Measurements from ENCODE around the gene PPM1A.
A peak's percentile ranks its signal among the peaks of the same experiment; 100 is the strongest.

Gene PPM1A

DNA sequence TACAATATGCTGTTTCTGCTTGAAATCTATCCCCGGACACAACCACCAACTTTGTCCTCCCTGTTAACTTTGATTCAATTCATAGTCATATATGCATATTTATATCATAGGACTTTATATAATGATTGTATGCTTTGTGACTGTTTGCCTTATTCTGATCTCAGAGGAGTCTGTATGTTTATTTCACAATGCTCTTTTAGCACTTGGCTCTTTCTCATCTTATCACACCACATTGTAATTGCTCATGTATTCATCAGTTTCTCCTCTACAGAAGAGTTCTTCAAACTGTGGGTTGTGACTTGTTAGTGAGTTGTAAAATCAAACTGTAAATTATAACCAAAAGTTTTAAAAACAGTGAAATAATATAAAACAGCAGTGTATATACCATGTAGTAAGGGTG lies 21.7 kb upstream of the PPM1A start:
- no peak for DNase-seq

DNA sequence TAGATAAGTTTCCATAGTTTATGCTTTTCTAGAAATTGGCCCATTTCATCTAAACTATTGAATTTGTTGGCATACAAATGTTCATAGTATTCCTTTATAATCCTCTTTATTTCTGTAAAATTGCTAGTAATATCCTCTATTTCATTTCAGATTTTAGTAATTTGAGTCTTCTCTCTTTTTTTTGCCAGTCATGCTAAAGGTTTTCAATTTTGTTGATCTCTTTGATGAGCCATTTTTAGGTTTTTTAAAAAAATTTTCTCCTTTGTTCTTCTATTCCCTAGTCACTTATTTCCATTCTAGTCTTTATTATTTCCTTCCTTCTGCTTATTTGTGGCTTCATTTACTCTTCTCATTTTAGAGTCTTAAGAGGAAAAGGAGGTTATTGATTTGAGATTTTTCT lies 19.4 kb upstream of the PPM1A start:
- DNase-seq, result no peak

DNA sequence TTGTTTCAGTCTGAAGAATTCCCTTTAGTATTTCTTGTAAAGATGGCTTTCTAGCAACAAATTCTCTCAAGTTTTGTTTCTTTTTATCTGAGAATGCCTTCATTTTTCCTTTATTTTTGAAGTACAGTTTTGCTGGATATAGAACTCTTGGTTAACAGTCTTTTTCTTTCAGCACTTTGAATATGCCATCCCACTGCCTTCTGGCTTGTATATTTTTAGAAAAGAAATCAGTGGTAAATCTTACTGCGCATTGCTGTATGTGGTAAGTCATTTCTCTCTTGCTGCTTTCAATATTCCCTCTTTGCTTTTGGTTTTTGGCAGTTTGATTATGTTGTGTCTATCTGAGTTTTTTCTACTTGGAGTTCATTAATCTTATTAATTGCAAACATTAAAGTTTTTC lies 16.8 kb upstream of the PPM1A start:
- no peak for DNase-seq

DNA sequence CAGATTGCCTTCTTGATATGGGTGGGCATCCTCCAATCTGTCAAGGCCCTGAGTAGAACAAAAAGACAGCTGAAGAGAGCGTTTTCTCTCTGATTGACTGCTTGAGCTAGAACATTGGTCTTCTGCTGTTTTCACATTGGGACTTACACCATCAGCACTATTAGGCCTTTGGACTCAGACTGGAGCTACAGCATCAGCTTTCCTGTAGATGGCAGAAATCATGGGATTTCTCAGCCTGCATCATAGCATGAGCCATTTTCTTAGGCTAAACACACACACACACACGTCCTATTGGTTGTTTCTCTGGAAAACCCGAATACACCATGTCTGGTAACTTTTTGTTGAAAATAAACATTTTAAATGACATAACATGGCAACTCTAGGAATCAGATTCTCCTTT lies 15.8 kb upstream of the PPM1A start:
- no peak for DNase-seq

DNA sequence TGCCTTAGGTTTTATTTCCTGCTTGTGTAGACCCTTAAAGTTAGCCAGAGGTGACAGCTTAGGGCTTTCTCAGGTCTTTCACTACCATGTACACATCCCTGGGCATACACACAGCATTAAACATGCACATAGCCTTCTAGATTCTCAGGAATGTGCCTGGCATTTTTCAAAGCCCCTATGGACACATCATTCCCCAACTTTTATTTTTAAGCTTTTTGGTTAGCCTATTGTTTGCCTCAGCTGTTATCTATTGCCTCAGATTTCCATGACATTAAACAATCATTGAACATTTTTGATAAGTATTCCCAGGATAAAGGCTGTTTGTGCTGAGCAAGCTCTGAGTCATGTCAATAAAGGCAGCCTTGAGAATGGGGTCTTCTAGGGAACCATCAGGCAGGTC lies 15.1 kb upstream of the PPM1A start:
- DNase-seq, result no peak

DNA sequence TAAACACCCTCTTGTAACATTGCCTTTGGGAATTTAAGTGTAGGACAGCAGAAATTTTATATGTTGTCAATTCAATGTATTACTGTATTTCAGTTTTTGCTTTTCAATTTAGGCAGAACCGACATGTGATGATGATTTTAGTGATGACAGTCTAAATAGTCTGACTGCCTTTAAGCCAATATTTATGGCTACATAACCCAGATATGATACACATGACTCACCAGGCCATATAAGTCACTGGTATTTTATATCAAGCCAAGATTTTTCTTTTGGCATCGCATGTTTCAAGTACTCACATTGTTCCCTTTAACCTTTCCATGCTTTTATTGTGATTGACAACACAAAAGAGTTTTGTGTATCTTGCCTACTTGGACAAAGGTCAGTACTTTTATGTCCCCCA lies 13.6 kb upstream of the PPM1A start:
- no peak for DNase-seq

DNA sequence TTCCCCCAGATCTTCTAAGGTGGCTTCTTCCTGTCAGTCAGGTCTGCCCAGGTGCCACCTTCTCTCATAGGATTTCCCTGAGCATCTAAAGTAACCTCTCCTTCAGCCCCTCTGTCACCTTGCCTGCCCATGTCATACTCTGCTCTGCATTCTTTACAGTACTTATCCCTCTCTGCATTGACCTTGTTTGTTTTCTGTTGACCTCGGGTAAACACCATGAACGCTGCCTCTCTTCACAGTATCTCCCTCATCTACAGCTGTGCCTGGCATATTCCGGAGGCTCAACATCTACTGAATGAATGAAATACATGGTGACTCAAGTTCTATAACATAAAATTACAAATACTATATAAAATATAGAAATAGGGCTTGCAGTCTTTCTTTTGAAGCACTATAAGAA lies 10.1 kb upstream of the PPM1A start:
- no peak for DNase-seq

DNA sequence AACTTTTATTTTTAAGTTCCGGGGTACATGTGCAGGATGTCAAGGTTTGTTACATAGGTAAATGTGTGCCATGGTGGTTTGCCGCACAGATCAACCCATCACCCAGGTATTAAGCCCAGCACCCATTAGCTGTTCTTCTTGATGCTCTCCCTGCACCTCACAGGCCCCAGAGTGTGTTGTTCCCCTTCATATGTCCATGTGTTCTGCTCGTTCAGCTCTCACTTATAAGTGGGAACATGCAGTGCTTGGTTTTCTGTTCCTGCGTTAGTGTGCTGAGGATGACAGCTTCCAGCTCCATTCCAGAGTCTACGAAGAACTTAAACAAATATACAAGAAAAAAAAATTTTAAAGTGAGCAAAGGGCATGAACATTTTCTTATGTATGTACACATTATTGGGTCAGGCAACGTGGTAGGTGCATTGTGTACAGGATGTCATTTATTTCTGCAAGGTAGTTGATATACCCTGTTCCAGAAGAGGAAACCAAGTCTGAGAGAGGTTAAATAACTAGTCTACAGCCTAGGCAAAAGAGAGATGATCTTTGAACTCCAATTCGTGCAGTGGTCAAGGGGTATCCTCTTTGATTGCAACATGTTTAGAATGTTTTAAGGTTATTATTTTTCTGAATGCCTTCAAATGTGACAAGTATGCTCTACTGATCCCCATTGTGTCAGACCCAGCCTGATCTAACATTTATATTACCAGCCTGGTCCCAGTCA lies 8.7 kb upstream of the PPM1A start:
- no peak for DNase-seq

DNA sequence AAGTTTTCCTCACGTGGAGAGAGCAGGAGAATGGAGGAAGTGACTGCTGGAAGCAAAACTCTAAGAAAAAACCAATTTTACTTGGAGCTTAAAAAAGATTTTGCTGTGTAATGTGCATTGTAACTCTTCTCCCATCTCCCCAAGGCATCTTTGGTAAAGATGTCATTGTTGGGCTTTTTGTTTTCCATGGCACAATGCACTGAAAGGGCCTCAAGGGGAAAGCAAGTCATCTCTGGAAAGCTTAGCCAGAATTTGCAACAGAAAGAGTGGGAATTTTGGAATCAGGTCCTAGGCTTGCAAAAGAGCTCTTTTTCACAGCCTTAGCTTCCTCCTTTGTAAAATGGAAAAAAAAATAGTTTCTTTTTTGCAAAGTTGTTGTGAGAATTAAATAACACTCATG lies 7.9 kb upstream of the PPM1A start:
- DNase-seq, result no peak

DNA sequence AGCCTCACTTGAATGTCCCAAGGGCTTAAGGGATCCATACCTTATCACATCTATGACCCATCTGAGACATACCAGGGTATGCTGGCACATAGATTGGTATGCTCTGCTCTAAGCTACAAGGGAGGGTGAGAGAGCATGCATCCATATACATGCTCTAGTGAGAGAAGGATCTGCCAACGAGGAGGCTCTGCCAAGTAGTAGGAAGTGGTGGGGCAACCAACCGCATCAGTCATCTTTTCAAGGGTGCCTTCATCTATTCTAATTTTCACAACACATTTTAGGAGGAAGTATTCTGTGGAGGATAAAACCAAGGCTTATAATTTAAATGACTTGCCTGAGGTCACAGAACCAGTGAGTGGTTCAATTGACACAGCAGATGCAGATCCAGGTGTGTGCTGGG lies 6.6 kb upstream of the PPM1A start:
- peak in 1 of 2 experiments; percentile 7 for DNase-seq

DNA sequence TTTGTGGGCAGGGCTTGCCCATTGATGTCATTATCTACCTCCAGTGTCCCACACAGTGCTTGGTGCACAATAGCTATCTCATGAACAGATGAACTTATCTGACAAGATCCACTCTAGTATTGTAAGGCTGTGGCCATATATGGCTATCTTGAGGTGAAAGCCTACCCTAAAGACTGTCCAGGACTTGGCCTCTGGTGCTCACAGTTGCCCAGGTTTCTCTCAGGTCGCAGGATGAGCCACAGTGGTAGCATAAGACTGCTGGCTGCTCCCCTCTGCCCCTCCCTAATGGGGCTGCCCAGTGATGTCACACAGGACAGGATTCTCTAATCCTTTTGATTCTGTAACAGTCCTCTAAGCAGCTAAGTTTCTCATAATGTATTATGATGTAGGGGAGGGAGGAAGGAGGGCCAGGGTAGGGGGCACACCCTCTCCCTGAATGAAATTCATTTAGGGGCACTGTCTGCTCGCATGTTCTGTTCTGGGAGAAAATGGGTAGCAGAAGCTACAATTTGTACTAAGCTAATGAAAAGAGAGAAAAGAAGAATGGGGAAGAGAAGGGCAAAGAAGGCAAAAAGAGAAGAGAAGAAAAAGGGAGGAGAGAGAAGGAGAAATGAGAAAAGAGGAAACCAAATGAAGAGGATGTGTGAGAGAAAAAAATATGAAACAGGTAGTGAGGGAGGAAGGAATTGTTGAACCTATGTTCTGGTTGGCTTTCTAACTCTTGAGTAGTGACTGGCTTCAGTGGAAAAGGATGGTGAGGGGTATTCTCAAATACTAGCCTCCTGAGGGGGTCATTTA lies 3.4 kb upstream of the PPM1A start:
- DNase-seq, result no peak

DNA sequence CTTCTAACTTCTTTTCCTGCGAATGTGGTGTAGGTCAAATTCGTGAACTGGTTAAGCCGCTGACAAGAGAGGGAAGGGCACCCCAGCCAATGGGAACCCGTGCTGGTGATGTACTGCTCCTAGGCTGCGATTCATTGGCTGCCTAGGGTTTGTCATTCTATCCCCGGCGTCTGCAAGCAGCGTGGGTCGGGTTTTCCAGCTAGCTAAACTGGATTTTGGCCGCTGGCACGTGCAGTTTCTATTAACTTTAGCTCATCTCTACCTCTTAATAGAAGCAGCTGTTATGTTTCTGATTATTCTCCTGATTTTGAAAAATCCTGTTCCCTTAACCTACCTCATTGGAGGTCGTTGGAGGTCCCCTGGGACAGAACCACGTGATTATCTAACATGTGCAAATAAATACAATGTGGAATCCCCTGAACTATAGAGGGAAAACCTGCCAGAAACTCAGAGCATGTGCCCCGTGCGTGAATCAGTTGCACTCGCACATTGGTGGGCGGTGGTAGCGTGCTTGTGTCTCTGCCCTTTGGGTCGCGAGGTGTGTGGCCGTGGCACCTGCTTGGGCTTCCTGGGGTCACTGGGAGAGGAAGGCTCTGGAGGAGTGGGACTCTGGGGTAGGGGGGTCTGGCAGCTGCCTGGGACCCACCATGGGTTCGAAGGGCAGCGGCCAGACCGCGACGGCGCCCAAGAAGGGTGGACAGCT lies 876 bp upstream of the PPM1A start:
- DNase-seq, result peak; percentile 97

DNA sequence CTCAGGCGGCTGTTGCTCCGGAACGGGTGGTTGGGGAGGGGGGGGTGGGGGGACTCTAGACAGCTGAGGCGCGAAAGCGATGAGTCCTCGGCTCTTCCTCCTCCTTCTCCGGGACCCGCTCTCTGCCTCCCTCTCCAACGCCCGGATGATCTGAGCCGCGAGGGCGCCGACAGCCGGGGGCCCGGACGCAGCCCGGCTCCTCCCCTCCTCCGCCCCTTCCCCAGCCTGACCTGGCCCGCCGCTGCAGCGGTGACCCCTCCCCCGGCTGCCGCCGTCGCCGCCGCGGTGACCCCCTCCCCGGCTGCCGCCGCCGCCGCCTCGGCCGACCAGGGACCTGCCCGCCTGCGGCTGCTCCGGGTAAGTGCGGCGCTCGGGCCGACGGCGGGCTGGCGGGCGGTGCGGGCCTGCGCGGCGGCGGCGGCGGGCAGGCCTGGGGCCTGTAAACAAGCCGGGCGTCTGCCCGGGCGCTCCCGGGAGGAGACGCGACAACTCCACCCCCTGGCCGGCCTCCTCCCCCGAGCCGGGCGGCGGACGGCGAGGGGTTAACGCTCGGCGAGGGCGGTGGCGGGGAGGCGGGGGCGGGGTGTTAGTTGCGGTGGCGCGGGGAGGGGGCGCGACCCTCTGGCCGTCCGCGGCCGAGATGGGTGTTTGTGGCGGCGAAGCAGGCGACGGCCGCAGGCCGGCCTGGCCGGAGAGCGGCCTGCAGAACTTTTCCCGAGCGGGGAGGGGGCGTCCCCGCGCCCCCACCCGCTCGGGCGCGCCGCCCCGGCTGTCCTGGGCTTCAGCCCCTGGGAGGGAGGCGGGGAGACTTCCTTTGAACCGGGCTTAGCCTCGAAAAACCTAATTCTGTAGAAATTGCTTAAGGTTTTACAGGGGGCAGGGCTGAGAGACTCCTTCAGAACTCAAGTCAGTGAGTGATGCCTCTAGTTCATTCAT lies 568 bp downstream of the PPM1A start:
- DNase-seq, result peak; percentile 35 to 59

DNA sequence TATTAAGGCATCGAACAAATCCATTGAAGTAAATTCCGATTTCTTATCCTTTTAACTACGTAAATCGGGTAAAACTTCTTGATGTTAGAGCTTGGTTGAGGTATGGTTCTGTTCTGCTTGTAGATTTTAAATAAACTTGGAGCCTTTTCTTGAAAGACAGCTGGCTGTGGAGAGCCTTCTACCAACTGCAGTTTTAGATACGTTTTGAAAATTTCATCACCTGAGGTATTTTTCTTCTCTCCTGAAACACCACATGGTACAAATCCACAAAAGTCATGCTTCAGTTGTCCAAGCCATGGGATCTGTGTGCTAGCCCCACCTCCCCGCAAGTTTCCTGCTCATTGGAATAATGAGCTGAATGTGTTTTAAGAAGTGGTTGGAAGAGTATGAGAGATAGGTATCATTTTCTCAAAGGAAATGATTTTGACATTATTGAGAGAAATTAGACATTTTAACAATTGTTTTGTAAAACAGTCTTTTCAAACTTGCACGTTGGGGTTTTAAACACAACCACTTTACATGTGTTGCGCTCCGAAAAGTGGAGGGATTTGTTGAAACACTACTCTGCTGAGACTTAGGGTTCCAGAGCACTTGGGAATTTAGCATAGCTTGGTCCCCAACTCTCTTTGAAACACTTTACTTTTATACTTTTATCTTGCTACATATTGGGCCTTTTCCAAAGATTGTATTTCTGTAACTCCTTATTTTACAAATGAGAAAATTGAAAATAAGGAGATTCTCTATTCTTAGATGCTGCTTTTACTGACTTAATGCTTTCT lies 1.4 kb downstream of the PPM1A start:
- no peak for DNase-seq

DNA sequence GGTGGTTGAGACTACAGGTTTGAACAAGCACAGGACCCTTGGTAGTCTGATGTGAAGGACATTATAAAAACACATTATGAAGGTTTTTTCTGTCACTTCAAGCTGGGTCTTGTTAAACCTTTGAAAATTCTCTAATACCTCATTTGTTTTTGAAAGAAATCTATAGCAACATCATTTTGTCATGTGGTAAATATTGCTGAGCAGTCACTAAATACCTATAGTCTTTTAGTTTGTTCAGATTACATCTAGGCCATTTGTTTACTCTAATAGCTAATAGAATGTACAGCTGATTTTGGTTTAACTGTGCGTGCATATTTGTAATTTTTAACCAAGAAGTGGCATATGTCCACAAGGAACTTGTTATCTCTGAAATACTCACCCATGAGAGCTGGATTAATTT lies 2.9 kb downstream of the PPM1A start:
- no peak for DNase-seq

DNA sequence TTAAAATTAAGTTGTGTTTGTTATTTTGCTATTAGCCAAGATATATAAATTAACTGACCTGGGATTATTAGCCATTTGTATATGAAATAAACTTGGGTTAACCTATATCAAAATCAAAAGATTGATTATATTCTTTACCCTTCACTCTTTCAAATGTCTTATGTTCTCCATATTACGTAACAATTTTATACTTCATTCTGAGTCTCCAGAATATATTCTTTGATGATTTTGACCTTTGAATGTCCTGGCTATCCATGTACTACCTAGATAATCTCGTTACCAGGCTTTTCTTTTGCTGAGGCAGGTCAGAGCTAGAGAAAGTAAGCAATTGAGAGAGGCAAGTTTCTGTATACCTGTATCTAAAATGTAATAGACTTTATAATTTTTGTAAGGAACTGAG lies 3.6 kb downstream of the PPM1A start:
- DNase-seq, result no peak

DNA sequence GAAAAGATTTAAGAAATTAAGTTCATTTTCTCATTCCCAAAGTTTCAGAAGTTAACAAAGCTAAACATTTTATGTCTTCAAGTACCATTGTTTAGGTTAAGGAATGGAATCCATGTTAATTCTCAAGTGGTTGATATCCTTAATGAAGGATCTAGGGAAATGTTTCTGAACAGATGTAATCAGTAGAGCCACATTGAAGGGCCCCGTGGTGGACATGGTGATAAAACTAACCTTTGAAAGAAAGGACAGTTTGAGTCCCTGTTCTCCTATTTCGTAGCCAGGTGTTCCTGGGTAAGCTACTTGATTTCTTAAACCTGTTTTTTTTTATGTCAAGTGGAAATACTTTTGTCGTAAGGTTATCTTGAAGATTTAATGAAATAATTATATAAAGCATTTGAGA lies 4.6 kb downstream of the PPM1A start:
- DNase-seq, result no peak

DNA sequence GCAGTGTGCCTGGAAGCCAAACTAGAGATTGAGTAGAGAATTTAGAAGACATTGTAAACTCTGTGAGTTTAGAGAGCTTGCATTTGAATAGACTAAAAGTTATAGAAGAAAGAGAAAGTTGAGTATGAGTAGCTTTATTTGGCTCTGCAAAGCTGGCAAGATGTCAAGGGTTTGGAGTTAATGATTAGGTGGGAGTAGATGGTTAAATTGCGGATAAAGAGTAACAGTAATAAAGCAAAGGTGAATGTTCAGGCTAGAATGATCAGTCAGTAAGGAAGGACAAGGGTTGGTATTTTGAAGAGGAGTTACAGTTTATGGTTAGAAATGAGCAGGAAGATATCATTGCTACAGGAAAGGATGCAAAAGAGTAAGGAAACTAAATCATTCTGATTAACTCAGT lies 5.2 kb downstream of the PPM1A start:
- no peak for DNase-seq

DNA sequence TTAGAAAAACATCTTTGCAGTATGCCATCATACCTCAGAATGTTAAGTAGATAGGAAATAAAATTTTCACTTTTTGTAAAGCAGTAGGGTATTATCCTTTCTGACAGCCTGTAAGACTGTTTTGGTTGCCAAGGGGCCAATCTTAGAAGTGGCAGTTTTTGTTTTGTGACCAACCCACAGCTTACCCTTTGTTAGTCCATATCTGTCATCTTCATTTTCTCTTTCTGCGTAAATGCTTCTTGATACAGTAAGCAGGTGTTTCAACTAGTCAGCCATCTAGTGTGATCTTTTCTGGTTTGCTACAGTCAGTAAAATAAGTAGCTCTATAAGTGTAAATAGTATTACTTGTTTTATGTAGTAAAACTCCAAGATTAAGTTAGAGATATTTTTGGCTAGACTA lies 8.8 kb downstream of the PPM1A start:
- no peak for DNase-seq

DNA sequence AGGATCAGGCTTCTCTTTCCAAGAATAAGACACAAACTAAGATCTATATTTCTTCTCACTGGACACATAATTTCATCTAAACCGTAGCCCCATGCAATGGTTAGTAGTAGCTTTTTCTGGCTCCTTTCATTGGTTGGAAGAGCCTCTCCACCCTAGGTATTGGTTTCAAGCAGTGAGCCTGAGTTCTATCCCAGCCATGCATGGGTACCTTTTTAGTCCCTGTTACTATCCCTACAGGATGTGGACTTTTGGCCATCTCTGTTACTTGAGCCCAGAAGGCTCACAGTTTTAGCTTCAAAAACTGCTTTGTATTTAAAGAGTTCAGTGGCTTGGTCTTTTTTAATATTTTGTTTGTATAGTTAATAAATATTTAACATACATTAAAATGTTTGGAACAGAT lies 16.1 kb downstream of the PPM1A start:
- DNase-seq, result no peak

DNA sequence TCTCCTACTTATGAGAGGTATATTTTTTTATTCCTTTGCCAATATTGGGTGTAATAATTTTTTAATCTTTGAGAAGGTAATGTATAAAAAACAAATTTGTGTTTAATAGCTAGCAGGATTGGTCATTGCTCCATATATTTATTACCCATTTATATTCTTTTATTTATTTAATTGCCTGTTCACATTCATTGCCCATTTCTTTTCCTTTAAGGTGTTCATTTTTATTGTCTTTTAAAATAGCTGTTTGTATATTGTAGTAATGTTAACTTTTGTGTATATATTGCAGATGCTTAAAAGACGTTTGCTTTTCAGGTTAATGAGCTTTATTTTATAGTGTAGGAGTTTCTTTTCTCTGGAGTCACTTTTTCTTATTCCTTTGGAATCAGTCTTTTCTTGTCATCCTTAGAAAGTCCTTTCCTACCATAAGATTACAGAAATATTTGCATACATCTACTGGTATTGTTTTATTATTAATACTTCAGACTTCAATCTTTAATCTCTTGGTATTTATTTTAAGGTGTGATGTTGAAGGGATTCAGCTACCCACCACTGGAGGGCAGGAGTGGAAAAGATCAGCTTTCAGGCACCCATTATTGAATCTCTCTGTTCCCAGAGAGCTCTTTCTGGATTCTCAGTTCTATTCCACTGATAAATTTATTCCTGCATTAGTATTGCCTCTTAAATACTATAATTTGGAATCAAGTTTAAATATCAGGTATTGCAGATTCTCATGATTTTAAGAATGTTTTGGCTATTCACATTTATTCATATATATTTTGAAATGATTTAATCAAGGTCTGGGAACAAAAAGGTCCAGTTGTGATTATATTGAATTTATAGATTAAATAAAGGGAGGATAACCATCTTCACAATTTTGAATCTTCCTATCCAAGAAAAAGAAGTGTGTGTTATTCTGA lies 17.3 kb downstream of the PPM1A start:
- DNase-seq, result peak; percentile 40 to 75
